D721Med (cell line): Measurements from ENCODE around the gene GRM7.

Source experiments
- DNase-seq: peaks from one replicate; pipeline ENCODE4 v3.0.0; 2011; ENCODE audit warnings: low spot score; ENCODE audit not compliant: insufficient read length
- FAIRE-seq: peaks from 2 replicates; lab custom pipeline; 2011; peaks lifted over from hg19 to GRCh38; lab: Jason Lieb, UNC
- CTCF ChIP-seq: IDR thresholded peaks from 2 replicates; pipeline ENCODE4 v1.5.1; 2012; ENCODE audit warnings: mild to moderate bottlenecking, control low read depth; ENCODE audit not compliant: insufficient read depth; ENCODE audit errors: missing control alignments

The GRM7 gene

DNA sequence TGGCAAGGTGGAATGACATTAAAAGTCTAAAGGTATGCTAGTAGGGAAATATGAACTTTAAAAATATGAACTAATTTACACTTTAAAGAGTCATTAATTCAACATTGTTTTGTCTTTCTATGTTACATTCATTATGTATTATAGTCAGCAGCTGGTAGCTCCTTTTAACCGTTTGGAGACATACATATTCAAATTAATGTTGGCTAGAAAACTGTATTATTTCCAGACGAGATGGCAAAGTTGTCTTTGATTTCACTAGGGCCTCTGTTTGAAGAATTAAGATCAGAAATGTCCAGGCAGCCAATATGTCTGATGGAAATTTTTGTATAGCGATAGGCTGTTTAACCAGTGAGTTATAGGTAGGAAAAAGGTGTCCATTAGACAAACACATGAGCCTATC lies 817.6 kb downstream of the GRM7 start:
- no peak for DNase-seq
- TF ChIP-seq CTCF: no peak
- FAIRE-seq: no peak

GRCh38 chr3:7682822-7683229 lies 821.9 kb downstream of the GRM7 start:
- no peak for DNase-seq
- FAIRE-seq: no peak
- no peak for TF ChIP-seq CTCF

DNA sequence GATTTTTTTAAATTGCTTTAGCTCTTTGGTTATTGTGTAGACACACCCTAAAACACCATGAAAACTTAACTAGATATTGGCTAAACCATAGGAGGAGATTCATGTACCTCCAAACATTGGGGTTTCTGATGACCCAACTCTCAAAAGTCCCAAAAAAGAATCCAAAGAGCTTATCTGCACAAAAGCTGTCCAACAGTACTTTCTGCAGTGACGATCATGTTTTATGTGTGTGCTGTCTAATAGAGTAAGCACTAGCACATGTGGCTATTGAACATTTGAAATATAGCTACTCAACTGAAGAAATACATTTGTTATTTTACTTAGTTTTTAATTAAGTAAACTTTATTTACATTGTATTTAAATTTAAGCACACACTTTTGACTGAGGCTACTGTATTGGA lies 822.5 kb downstream of the GRM7 start:
- TF ChIP-seq CTCF: no peak
- FAIRE-seq (no peak), DNase-seq (no peak)

- TF ChIP-seq CTCF: no peak
- FAIRE-seq: no peak
- no peak for DNase-seq
Measured at GRCh38 chr3:7684182-7684715, 823.3 kb downstream of the GRM7 start.

DNA sequence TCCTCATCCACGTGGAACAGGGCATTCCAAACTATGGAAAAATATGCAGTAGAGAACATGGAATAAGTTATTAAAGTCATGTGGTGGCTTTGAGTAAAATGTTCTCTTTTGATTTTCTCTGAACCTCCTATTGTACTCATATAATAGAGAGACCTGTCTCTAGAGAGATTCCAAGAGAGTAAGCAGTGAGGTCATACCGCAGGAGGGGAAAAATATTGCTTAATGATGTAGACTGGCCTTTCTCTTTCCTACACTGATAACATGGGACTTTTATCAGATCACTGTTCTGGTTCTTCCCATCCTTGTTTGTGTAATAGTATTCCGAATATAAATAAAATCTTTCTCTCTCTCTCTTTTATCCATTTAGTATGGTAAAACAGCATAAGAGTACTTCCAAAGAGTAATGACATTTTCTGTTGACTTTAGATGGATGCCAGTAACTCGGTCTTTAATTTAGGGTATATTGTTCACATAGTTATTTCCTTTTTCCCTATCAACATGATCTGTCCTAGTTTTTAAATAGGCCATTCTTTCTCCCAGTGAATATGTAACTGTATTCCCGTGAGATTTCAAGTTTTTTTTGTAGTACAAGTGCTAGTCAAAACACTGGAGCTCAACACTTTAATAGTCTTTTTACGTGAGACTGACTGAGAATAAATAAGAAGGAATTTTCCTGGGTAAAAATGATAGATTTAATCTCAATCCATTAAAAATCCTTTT lies 826.7 kb downstream of the GRM7 start:
- DNase-seq: no peak
- TF ChIP-seq CTCF: no peak
- no peak for FAIRE-seq

DNA sequence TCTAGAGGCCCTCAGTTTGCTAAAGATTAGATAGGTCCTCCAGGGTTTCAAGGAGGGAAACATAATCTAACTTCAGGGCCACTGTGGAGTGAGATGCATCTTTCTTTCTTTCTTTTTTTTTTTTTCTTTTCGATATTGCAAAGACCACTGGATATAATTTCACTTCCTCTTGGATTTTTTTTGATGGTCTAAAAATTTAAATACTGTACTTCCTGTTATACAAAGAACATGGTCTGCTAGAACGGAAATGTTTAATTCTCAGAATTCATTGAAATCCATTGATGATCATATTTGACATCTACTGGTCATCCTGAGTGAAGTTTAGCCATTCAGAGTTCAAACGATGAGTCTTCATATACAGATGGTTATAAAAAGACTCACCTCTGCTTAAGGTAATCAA lies 832.0 kb downstream of the GRM7 start:
- FAIRE-seq (no peak), DNase-seq (no peak)
- TF ChIP-seq CTCF: no peak

DNA sequence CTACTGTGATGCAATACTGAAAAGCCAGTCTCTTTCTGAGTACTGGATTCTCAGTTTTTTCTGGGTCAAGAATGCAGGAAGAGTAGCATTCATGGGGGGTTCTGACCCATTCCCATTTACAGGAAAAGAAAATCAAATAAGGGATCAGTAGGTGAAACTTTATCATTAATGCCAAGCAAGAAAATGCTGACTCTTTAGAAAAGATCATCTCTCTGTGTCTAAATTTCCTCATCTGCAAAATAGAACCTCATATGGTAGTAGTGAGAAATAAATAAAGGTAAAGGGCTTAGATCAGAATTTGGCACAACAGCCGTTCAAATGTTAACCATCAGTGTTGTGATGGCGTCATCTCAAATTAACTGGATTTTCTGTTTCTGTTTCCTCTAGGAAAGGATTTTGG lies 833.1 kb downstream of the GRM7 start:
- no peak for TF ChIP-seq CTCF
- DNase-seq (no peak), FAIRE-seq (no peak)
